Bronchial epithelial cell (primary cell): ENCODE measurements around the gene TRABD. TPM values are rescaled to one million over a fixed set of nuclear protein-coding genes. Genes with fewer than 3 reads are reported as not detected.

Source experiments
- DNase-seq: peaks from one replicate; pipeline ENCODE4 v3.0.0-alpha.2; 2010; ENCODE audit warnings: low read depth
- FAIRE-seq: peaks from 2 replicates; lab custom pipeline; 2011; peaks lifted over from hg19 to GRCh38; lab: Jason Lieb, UNC
- H3K27me3 ChIP-seq: 2 replicates; pipeline ENCODE4 v1.5.1; 2011; ENCODE audit warnings: low read length; ENCODE audit not compliant: control insufficient read depth, insufficient read depth
- H3K36me3 ChIP-seq: 2 replicates; pipeline ENCODE4 v1.5.1; 2011; ENCODE audit warnings: low read length; ENCODE audit not compliant: control insufficient read depth, insufficient read depth
- H3K4me3 ChIP-seq: 2 replicates; pipeline ENCODE4 v1.5.1; 2011; ENCODE audit warnings: mild to moderate bottlenecking, low read depth, low read length, control low read depth
- total RNA-seq: library from RNA; depleted of rRNA; stranded (reverse); fragments of >200 nt; gene quantifications from 2 replicates; pipeline ENCODE4 v1.2.1, GENCODE V29; 2014
- TF ChIP-seq, protein P1 (sequence below): IDR thresholded peaks from 2 replicates; pipeline ENCODE4 v1.5.1; 2011; ENCODE audit warnings: mild to moderate bottlenecking, moderate library complexity, low read length, control low read depth, inconsistent platforms; ENCODE audit not compliant: insufficient read depth, severe bottlenecking

The TRABD gene
- total RNA-seq, 1 donor from 2014 or later, result 43.7 TPM

DNA sequence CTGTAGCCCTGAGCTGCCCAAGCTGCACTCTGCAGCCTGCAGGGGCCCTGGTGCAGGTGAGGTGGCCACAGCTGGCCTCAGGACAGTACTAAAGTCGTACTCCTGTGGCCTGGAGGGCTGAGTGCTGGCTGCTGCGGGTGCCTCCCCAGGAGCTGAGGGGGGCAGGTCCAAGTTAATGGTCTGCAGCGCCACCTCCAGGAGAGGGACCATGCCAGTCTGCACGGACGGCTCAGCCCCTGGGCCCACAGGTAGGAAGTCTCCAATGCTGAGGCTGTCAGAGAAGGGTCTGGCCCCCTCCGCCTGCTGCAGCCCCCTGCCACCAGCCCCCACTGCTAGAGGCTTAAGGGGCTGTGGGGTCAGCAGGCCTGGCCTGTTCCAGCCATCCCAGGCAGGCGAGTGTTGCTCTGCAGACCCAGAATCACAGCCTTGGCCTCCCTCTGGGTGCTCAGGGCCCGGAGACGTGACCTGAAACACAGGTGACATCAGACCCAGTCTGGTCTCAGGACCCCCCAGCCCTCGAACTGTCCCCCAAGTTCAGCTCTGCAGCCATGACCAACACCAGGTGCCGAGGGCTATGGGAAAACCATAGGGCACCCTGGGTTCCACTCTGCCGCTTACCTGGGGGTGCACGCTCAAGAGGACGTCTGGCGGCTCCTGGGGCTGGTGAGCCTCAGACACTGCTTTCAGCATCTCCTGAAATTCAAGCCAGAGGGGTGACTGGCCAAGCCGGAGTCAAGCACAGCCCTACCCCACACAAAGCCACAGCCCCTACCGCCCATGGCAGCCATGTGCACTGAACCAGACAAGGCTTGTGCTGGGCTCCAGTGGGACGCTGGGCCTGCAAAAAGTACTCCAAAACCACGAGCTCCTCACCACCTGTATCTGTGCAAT is 35.9 kb downstream of the TRABD start:
- H3K36me3 ChIP-seq, result peaks cover 31% of the 10 kb centered on the region
- FAIRE-seq (no peak), DNase-seq (no peak)
- TF ChIP-seq, protein P1, sequence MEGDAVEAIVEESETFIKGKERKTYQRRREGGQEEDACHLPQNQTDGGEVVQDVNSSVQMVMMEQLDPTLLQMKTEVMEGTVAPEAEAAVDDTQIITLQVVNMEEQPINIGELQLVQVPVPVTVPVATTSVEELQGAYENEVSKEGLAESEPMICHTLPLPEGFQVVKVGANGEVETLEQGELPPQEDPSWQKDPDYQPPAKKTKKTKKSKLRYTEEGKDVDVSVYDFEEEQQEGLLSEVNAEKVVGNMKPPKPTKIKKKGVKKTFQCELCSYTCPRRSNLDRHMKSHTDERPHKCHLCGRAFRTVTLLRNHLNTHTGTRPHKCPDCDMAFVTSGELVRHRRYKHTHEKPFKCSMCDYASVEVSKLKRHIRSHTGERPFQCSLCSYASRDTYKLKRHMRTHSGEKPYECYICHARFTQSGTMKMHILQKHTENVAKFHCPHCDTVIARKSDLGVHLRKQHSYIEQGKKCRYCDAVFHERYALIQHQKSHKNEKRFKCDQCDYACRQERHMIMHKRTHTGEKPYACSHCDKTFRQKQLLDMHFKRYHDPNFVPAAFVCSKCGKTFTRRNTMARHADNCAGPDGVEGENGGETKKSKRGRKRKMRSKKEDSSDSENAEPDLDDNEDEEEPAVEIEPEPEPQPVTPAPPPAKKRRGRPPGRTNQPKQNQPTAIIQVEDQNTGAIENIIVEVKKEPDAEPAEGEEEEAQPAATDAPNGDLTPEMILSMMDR, result peak; percentile 1
- no peak overlapping the region for H3K4me3 ChIP-seq
- no peaks in the 10 kb centered on the region for H3K27me3 ChIP-seq

DNA sequence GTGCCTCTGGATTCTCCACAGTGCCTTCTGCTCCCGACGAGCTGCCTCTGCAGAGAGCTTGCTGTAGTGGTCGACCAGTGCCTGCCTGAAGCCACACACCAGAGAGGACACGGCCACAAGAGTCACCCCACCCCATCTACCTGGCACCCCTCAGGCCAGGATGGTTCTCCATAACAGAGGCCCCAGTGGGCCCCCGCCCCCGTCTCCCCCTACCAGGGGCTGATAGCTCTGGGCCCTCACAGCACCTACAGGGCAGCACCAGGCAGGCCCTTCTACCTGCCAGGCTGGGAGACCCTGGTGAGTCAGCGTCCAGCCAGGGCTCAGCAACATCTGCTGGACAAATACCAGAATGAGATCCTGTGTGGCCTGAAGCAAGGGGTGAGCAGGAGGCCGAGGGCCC is 36.8 kb downstream of the TRABD start:
- no peak for FAIRE-seq
- peaks cover 28% of the 10 kb centered on the region for H3K36me3 ChIP-seq
- TF ChIP-seq, protein P1, result no peak

DNA sequence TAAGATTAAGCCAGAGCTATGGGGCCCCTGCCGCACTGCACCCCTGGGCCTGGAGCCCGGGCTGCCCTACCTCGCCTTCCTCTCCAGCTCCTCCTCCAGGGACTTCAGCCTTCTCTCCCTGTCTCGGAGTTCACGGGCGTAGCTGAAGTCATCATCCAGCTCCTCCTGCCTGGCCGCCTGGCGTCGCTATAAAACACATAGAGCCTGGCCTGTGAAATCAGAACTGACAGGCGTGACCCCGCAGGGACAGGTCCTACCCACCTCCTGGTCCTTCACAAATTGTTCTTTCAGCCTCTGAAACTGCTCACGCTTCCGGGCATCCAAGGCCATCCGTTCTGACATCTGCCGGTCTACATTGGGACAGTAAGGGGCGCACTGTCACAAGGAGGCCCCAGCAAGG is 38.4 kb downstream of the TRABD start:
- TF ChIP-seq, protein P1, result no peak
- Histone ChIP-seq H3K27me3 (no peaks in the 10 kb centered on the region), H3K4me3 (no peak overlapping the region), H3K36me3 (peaks cover 27% of the 10 kb centered on the region)
- no peak for FAIRE-seq
- DNase-seq, result no peak

More for the DNA sequence above, 36.8 kb downstream of the TRABD start:
- no peaks in the 10 kb centered on the region for H3K27me3 ChIP-seq
- no peak for DNase-seq
- no peak overlapping the region for H3K4me3 ChIP-seq

DNA sequence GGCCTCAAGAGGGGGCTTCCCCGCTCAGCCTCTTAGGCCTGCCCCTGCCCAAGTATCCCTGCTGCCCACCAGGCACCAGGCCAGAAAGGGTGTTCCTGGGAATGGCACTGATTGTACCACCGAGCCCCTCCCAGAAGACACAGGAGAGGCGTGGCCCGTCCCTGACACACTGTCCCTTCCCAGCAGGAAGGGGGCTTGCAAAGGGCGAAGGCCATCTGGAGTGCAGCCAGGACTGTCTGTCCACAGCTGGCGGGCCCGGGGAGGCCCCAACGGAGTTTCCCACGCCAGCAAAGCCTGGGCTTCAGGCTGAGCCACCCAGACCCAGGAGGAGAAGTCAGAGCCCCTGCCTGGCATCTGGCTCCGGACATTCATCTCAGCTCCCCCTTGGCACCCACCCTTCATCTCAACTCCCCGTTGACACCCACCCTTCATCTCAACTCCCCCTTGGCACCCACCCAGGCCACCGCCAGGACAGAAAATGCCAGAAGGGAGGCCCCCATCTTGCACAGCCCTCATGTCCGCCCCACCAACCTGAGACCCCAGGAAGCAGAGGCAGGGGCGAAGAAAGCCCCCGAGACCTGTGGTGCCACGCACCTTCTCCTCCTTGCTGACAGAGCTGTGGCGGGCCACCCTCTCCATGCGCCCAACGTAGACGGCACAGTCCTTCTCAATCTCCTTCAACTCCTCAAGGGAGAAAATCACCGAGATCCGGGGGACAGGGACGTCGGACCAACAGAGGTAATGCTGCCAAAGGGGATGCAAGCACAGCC is 39.7 kb downstream of the TRABD start:
- no peak for FAIRE-seq

DNA sequence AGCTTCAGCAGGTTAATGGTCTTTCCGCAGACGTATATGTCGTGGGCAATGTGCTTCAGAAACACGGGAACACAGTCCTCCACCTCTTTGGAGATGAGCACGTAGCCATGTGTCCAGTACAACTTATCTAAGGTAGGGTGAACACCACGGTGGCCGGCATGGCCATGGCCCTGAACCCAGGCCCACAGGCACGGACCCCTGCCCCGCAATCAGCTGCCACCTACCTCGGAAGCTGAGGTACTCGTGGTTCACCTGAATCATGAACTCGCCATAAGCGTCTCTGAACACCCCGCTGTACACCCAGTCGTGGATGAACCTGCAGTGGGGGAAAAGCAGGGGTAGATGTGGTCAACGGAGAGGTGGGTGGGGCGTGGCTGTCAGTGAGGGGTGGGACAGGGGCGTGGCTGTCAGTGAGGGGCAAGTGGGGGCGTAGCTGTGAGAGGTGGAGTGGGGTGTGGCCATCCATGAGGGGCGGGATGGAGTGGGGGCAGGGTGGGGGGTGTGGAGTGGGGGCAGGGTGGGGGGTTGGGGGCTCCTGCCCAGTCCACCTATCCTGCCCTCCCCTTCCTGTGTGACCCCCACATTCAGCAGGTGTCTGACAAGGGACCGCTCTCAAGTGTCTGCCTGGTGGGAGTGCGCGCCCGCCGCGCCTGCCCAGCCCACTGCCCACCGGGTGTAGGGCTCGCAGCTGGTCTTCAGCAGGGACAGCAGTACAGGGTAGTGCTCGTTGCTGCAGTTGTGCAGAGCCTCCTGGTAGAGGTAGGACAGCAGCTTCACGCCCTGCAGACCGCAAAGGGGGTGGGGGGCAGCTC is 40.6 kb downstream of the TRABD start:
- Histone ChIP-seq H3K27me3 (no peaks in the 10 kb centered on the region), H3K36me3 (peaks cover 25% of the 10 kb centered on the region), H3K4me3 (no peak overlapping the region)
- FAIRE-seq, result no peak
- DNase-seq, result no peak
- TF ChIP-seq, protein P1, result no peak

More for the DNA sequence above, 39.7 kb downstream of the TRABD start:
- no peak for DNase-seq
- H3K36me3 ChIP-seq, result peaks cover 29% of the 10 kb centered on the region
- no peak overlapping the region for H3K4me3 ChIP-seq
- TF ChIP-seq, protein P1, result no peak
- no peaks in the 10 kb centered on the region for H3K27me3 ChIP-seq
